ENCODE data around the gene NF2. TPM values are rescaled to one million over a fixed set of nuclear protein-coding genes. Genes with fewer than 3 reads are reported as not detected.

Gene NF2
- total and polyA plus RNA-seq, 10 of the 15 experiments (the other 5 are each of a cell fraction or from before 2014, with no cell fraction given), result 2.2 to 49.8 (median 22.5) TPM

DNA sequence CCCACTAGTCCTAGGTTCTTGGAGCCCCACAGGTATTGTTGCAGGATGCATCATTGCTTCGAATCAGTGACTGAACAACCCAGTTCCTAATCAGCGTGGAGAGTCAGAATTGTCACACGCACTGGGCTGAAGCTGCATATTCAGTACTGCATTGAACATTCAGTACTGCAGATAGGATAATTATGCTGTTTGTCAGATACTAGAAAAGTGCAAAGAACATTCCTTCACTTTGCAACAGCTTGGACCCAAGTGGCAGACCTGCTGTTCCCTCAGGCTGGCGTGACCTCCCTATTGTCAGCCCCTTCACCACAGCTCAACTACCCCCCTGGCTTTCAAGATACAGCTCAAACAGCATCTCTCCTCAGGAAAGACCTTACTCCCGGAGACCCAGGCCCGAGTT, 27.6 kb downstream of the NF2 start:
- Histone ChIP-seq H3K27ac (ENCODE audit: control insufficient read depth, insufficient read depth) (no peak overlapping the region), H3K36me3 (ENCODE audit: control insufficient read depth in 2 of 2, insufficient read depth in 2 of 2, low read length in 1 of 2) (no peaks in the 10 kb centered on the region; a peak in 1 of 4 replicates), H3K9me3 (replicated peaks; ENCODE audit: control insufficient read depth, insufficient read depth, low read length) (no peaks in the 10 kb centered on the region), H3K4me1 (ENCODE audit: control insufficient read depth, insufficient read depth, low read length) (no peaks in the 10 kb centered on the region), H3K9ac (ENCODE audit: control insufficient read depth, insufficient read depth, low read length) (no peak overlapping the region), H4K20me1 (ENCODE audit: control insufficient read depth, insufficient read depth) (no peaks in the 10 kb centered on the region), H3K27me3 (replicated peaks in 1 of 2; ENCODE audit: control insufficient read depth in 2 of 2, insufficient read depth in 2 of 2, low read length in 1 of 2) (no peaks in the 10 kb centered on the region), H3K79me2 (ENCODE audit: control insufficient read depth, insufficient read depth, low read length) (peaks cover 4% of the 10 kb centered on the region), H3K4me3 (no peak overlapping the region), H2AFZ (ENCODE audit: control insufficient read depth, low read depth, low read length) (no peak overlapping the region), H3K4me2 (ENCODE audit: control insufficient read depth, insufficient read depth) (no peak overlapping the region)
- 97% methylated on average over 6 of the region's 6 CpGs for WGBS (ENCODE audit: insufficient coverage, insufficient replicate concordance, low lambda C conversion rate, missing lambda C conversion rate)
- no peak for FAIRE-seq
- TF ChIP-seq, protein P1, sequence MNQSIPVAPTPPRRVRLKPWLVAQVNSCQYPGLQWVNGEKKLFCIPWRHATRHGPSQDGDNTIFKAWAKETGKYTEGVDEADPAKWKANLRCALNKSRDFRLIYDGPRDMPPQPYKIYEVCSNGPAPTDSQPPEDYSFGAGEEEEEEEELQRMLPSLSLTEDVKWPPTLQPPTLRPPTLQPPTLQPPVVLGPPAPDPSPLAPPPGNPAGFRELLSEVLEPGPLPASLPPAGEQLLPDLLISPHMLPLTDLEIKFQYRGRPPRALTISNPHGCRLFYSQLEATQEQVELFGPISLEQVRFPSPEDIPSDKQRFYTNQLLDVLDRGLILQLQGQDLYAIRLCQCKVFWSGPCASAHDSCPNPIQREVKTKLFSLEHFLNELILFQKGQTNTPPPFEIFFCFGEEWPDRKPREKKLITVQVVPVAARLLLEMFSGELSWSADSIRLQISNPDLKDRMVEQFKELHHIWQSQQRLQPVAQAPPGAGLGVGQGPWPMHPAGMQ (IDR thresholded peaks at IDR 0.05; ENCODE audit: borderline replicate concordance), result no peak
- no peak for TF ChIP-seq BRCA1 (IDR thresholded peaks at IDR 0.05; ENCODE audit: low read depth, low read length)
- no peak for TF ChIP-seq SMAD5 (IDR thresholded peaks at IDR 0.05; ENCODE audit: low read depth)
- TF ChIP-seq REST (IDR thresholded peaks at IDR 0.05; ENCODE audit: low read depth, low read length), result no peak
- no peak for TF ChIP-seq PAX8 (IDR thresholded peaks at IDR 0.05)
- no peak for TF ChIP-seq BHLHE40 (IDR thresholded peaks at IDR 0.05; ENCODE audit: borderline replicate concordance in 1 of 2, low read depth in 2 of 2, low read length in 1 of 2)
- DNase-seq (ENCODE audit: low read depth, low spot score), result no peak
- RAD21 ChIA-PET (ENCODE audit: unreplicated experiment), result no interaction called here
- SMC1A ChIA-PET (ENCODE audit: uncharacterized antibody, unreplicated experiment), result no interaction called here
- no peak for ATAC-seq
- POLR2A ChIA-PET, result no interaction called here
- in situ Hi-C loops (cut with MboI) (no loop called here), intact Hi-C loops (cut with micrococcal nuclease; ENCODE audit: unreplicated experiment) (no loop called here)
- CTCF ChIA-PET, result interaction anchor here (1.1 to 1.9 kb wide), 4 partner anchors 14 to 458 kb away, joined by 3 to 7 read pairs (median 4); no protein-coding TSS in a partner anchor
- BruUV-seq (replicated peaks), result no TSS peak

Data from GM12878 (cell line).